GM18951 (cell line): Measurements from ENCODE around the gene LY86.
A peak's percentile ranks its signal among the peaks of the same experiment; 100 is the strongest.
"Not testable (repeated sequence)": the region's sequence is repeated elsewhere in the genome, so short reads cannot be mapped to it uniquely, and the experiment has no call there.

Source experiments
- POLR2A ChIP-seq: IDR thresholded peaks from 4 replicates; pipeline ENCODE4 v1.6.1; 2011; ENCODE audit warnings: mild to moderate bottlenecking; ENCODE audit not compliant: insufficient read length, insufficient read depth; ENCODE audit errors: extremely low read depth
- in situ Hi-C: fragments of 300-500 bp; cut with MboI; formaldehyde crosslinking; loops from one replicate; pipeline ENCODE4 v1.12.0; 2022; ENCODE audit warnings: low sequenced_read_pairs, mixed read lengths, inconsistent platforms; ENCODE audit not compliant: unreplicated experiment

LY86 gene

GRCh38 chr6:6609450-6609849 is 20.9 kb downstream of the LY86 start:
- in situ Hi-C loops = no loop called here
- TF ChIP-seq POLR2A = no peak

GRCh38 chr6:6610031-6610591 is 21.6 kb downstream of the LY86 start:
- in situ Hi-C loops = no loop called here
- TF ChIP-seq POLR2A = peak; percentile 37

- in situ Hi-C loops = no loop called here
- no peak for TF ChIP-seq POLR2A
These were observed 23.0 kb downstream of the LY86 start for GRCh38 chr6:6611486-6611885.

GRCh38 chr6:6612308-6612707 is 23.8 kb downstream of the LY86 start:
- no peak for TF ChIP-seq POLR2A

GRCh38 chr6:6613103-6613718 is 24.7 kb downstream of the LY86 start:
- in situ Hi-C loops = not testable (repeated sequence)

More at GRCh38 chr6:6612308-6612707, 23.8 kb downstream of the LY86 start:
- in situ Hi-C loops = no loop called here

- in situ Hi-C loops = no loop called here
- no peak for TF ChIP-seq POLR2A
These were observed 25.8 kb downstream of the LY86 start for GRCh38 chr6:6614096-6614982.

GRCh38 chr6:6614983-6615349 is 26.4 kb downstream of the LY86 start:
- in situ Hi-C loops = no loop called here
- no peak for TF ChIP-seq POLR2A

- no peak for TF ChIP-seq POLR2A
- in situ Hi-C loops = no loop called here
These were observed 28.1 kb downstream of the LY86 start for GRCh38 chr6:6616656-6617055.

GRCh38 chr6:6619021-6619794 is 30.7 kb downstream of the LY86 start:
- TF ChIP-seq POLR2A = no peak
- in situ Hi-C loops = no loop called here

- no peak for TF ChIP-seq POLR2A
- in situ Hi-C loops = no loop called here
These were observed 32.4 kb downstream of the LY86 start for GRCh38 chr6:6620766-6621425.

- TF ChIP-seq POLR2A = no peak
- in situ Hi-C loops = no loop called here
These were observed 34.0 kb downstream of the LY86 start for GRCh38 chr6:6622501-6622900.

GRCh38 chr6:6623553-6623952 is 35.0 kb downstream of the LY86 start:
- TF ChIP-seq POLR2A = no peak
- in situ Hi-C loops = no loop called here
